SIG-M5 (cell line): ENCODE results near the gene GRPEL1.

Experiments
- DNase-seq: peaks from one replicate; lab custom pipeline; 2025; lab: John Stamatoyannopoulos, UW

GRPEL1 gene

GRCh38 chr4:7063362-7063761 is 4.5 kb downstream of the GRPEL1 start:
- no peak for DNase-seq

- no peak for DNase-seq
These were observed 5.0 kb downstream of the GRPEL1 start for GRCh38 chr4:7062816-7063215.

- DNase-seq, result no peak
These were observed 6.0 kb downstream of the GRPEL1 start for GRCh38 chr4:7061815-7062214.

DNA sequence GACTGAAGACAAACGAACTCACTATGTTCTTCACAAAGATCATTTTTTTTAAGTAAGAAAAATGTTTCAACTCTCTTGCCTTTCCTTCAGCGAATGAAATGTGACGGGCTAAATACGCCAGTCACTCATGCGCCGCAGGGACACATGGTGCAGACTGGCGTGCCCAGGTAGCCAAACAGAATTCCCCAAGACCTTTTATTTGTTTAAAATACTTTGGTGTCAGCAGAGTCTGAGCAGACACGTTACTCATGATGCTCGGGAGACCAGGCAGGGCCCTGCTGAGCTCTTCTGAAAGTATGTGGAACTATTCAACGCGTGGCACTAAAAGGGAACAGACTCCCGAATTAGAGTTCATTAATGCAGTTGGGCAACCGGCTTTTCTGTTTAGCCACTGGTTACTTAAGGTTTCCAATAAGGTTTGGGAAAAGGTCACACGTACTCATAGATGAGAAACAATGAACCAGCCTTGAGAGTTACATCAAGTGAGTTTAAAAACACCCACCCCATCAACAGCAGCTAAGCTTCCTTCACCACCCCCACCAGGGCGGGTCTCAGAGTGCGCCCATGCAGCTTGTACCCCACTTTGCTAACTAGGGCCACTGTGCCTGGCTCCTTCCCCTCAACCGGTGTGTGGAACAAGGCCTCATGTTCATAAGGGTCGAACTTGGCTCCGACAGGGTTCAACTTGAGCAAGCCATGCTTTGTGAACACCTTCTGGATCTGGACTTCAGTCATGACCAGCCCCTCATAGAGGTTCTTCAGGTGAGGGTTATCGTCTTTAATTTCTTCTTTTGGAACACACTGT is 7.3 kb downstream of the GRPEL1 start:
- DNase-seq, result no peak

- DNase-seq, result no peak
These were observed 8.2 kb downstream of the GRPEL1 start for GRCh38 chr4:7059662-7060061.

DNA sequence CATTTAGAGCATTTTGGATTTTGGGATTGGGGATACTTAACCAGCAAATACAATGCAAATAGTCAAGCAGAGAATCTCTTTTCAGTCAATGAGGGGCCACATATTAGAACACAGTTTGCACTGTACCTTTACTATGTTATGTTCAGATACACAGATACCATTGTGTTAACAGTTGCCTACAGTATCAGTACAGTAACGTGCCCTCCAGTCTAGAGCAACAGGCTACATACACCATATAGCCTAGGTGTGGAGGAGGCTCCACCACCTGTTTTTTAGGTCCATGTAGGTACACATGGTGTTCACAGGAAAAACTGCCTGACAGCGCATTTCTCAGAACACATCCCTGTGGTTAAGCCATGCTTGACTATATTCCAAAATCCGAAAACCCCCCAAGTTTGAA is 9.1 kb downstream of the GRPEL1 start:
- no peak for DNase-seq

DNA sequence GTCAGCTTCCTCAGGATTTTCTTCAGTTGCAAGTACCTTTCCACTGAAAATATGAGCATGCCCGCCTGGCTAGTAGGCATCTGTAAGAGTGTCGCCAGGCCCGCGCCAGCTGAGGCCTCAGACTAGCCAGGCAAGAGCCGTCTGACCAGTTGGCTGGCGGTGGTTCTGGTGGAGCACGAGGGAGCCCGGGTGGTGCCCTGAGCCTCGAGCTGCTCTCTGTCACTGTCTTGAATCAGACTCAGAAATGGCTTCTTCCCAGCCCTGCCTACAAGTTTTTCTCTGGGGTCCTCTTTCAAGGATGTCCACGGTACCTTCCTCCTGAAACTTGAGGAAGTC is 11.9 kb downstream of the GRPEL1 start:
- no peak for DNase-seq

- DNase-seq, result no peak
These were observed 12.5 kb downstream of the GRPEL1 start for GRCh38 chr4:7055111-7055989.

- DNase-seq, result no peak
These were observed 13.6 kb downstream of the GRPEL1 start for GRCh38 chr4:7054106-7054880.

DNA sequence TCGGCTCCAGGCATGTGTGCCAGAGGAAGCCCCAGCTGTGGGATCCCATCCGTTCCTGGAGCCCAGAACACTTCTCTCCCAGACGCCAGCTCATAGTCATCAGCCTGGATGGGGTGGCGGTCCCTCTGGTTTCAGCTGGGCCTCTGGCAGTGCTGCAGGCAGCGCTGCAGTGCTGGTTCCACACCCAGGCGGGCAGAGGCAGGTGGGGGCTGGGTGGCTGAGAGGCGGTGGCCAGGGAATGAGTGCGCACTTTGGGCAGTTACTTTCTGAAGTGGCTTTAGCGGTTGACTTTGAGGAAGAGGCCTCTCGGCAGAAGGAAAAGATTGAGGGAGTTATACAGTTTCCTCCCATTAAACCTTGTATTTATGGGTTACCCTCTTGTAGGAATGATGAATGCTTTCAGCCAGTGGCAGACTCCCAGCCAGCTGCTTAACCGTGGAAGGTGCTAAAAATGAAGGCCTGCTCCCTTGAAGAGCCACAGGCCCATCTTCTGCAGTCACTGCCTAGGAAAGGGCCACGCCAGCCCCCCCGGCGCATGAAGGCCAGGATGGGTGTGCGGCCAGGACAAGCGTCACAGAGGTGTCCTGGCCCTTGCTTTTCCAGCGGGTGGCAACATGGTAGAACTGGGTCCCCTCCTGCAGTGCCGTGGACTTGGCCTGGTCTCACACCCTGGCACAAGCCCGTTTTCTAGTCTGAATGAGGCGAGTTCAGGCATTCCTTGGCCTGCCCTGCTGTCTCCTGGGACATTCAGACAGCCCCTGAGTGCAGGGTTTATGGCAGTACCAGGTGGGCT is 14.7 kb downstream of the GRPEL1 start:
- DNase-seq, result no peak

GRCh38 chr4:7052313-7052712 is 15.6 kb downstream of the GRPEL1 start:
- DNase-seq, result no peak

DNA sequence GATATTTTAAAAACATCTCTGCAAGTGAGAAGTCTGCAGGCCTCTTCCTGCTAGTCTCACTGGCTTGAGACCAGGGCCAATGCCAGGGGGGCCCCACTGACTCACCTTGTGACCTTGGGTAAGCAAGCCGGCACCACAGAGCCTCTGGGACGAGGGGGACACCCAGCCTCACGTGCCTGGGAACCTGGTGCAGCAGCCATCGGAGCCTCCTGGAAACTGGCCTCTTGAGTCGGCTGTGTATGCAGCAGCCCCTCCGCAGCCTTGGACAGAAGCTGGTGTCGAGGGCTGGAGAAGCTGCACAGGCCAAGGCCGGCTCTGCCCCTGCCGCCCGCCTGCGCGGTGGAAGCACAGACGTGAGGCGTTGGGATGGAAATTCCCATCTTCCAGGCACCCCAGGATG is 16.0 kb downstream of the GRPEL1 start:
- no peak for DNase-seq

DNA sequence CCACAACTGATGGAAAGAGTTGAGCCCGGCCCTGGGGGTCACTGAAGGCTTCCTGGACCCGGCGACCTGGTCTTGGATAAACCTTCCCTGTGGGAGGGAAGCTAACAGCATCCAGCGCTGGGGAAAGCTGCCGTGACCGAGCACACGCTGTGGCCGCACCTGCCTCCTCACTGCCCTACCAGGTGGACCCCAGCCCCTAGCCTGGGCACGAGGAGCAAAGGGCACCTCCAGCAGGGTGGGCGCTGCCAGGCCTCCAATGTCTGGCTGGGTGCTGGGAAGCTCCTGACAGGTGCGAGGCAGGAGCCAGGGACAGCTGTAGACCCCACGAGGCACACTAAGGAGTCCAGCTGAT is 16.7 kb downstream of the GRPEL1 start:
- DNase-seq, result no peak

- DNase-seq, result no peak
These were observed 17.3 kb downstream of the GRPEL1 start for GRCh38 chr4:7050481-7051143.

DNA sequence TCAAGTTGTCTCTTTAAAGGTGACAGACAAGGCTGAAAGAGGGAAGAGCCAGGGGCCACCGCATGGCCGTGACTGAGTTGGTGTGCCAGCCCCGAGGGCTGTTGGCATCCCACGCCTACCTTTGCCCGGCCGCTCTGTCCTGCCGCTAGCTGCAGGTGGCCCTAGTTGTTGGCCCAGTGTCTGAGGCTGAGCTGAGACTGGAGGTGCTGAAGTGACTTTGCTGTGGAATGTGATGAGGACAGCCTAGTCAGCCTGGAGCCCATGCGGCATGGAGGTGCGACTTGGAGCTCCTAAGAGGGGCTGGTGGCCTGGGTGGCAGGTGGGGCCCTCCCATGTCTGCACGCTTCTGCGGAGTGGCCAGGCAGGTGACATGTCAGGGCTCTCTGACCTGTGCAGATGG is 18.1 kb downstream of the GRPEL1 start:
- DNase-seq, result no peak

DNA sequence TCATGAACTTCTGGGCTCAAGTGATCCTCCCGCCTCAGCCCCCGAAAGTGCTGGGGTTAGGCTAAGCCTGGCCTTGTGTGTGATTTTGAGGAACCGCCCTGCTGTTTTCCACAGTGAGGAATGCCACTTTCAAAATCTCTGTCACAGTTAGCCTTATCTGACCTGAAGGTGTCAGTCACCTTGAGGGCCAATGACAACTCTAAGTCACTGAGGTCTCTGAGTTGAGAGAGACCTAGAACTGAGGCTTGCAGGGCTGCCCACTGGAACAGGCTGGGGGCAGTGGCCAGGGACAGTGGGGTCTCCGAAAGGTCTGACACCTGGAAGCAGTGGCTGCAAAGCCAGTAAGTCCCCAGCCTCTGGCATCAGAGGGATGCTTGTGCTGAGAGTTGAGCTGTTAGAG is 18.6 kb downstream of the GRPEL1 start:
- no peak for DNase-seq

- DNase-seq, result no peak
These were observed 19.2 kb downstream of the GRPEL1 start for GRCh38 chr4:7048642-7049041.

- no peak for DNase-seq
These were observed 20.9 kb downstream of the GRPEL1 start for GRCh38 chr4:7046971-7047370.

DNA sequence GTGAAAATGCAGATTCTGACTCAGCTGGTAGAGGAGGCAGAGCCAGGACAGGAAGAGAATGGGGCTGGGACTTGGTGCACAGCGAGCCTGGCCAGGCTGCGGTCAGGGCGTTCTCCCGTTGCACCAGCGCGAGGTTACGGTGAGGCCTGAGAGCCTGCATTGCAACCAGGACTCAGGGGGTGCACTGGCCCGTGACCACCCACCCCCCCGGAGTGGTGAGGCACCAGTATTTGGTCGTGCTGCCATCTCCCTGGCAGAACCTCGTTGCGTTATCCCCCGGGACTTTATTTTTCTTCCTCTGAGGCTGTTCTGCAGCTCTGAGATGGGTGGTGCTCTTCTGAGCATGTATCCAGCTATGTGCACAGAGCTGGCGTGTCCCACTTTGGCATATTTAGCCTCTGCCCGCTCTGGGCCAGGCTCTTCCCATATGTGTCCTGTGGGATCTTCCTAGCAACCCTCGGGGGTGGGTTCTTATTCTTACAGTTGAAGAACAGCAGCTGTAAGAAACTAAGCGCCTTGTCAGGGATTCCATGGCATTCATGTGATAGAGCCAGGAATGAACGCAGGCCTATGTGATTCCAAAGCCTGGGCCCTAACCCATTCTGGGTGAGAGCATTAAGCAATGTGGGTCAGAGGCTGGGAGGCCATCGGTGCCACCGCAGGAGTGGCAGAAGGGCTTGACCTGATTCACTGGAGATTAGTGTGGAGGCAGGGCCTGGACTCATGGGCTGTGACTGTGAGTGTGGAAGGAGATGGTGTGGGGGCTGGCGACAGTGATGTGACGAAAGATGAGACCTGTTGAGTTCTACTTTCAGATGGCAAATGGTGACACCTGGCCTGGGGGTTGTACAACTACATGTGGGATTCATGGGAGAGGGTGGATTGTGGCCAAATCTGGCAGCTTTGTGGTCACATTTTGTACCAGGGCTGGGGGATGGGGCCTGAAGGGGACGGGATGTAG is 21.6 kb downstream of the GRPEL1 start:
- DNase-seq, result no peak

- no peak for DNase-seq
These were observed 22.3 kb downstream of the GRPEL1 start for GRCh38 chr4:7045553-7045952.
